Body of pancreas (tissue), 4 donors: ENCODE measurements around the gene GPATCH3.

Experiments used
- POLR2A ChIP-seq, 3 donors: fragments of 450-650 bp; IDR thresholded peaks; one replicate each; pipeline ENCODE4 v1.6.1; 2016; ENCODE audit warnings: antibody characterized with exemption in 3 of 3, mild to moderate bottlenecking in 2 of 3
- TF ChIP-seq, protein P1 (sequence below), 7 experiments: fragments of 450-650 bp in 4 of 7; fragments of 200-600 bp in 3 of 7; sonication (generic) in 3 of 7; IDR thresholded peaks; one replicate each; pipeline ENCODE4 v1.5.1; 2016 to 2019; ENCODE audit warnings: antibody characterized with exemption in 7 of 7

DNA sequence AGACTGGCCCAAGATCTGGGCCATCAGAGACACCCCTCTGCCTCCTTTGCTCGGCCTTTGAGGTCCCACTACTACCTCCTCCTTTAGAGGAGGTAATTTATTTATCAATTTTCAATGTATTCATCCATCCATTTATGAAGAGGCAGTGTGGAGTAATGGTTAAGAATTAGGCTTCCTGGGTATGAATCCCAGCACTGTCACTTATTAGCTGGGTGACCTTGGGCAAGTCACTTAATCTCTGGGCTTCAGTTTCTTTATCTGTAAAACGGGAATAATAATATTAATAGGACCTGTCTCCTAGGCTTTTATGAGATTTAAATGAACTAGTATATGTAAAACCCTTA is 11.9 kb upstream of the GPATCH3 start:
- TF ChIP-seq POLR2A (IDR thresholded peaks at IDR 0.05), result no peak
- TF ChIP-seq, protein P1, sequence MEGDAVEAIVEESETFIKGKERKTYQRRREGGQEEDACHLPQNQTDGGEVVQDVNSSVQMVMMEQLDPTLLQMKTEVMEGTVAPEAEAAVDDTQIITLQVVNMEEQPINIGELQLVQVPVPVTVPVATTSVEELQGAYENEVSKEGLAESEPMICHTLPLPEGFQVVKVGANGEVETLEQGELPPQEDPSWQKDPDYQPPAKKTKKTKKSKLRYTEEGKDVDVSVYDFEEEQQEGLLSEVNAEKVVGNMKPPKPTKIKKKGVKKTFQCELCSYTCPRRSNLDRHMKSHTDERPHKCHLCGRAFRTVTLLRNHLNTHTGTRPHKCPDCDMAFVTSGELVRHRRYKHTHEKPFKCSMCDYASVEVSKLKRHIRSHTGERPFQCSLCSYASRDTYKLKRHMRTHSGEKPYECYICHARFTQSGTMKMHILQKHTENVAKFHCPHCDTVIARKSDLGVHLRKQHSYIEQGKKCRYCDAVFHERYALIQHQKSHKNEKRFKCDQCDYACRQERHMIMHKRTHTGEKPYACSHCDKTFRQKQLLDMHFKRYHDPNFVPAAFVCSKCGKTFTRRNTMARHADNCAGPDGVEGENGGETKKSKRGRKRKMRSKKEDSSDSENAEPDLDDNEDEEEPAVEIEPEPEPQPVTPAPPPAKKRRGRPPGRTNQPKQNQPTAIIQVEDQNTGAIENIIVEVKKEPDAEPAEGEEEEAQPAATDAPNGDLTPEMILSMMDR (IDR thresholded peaks at IDR 0.05), result no peak
